GM12878 (cell line): ENCODE results near the gene ECI1. TPM values are rescaled to one million over a fixed set of nuclear protein-coding genes. Genes with fewer than 3 reads are reported as not detected.
"Not testable (repeated sequence)": the region's sequence is repeated elsewhere in the genome, so short reads cannot be mapped to it uniquely, and the experiment has no call there.

Experiments
- ATAC-seq: fragments of 200-7000 bp; cut with Tn5 transposase; 3 replicates; pipeline ENCODE4 v1.9.1; 2020; ENCODE audit warnings: mild to moderate bottlenecking, moderate library complexity
- BruUV-seq: library from RNA; stranded (reverse); fragments of 400-500 nt; replicated peaks from 2 replicates; lab custom pipeline; 2021; lab: Mats Ljungman, UMichigan
- CTCF ChIA-PET: fragments of 300-600 bp; sonication (Branson Sonifier 250); formaldehyde crosslinking; extraction: SDS; loops from one replicate; lab custom pipeline; 2021; ENCODE audit warnings: inconsistent platforms; lab: Yijun Ruan, JAX
- POLR2A ChIA-PET: fragments of 350-600 bp; formaldehyde crosslinking; extraction: SDS; loops from one replicate; lab custom pipeline; 2021; ENCODE audit warnings: inconsistent platforms; lab: Charles Lee
- RAD21 ChIA-PET: fragments of 300-600 bp; sonication (Branson Sonifier 250); formaldehyde crosslinking; loops from one replicate; lab custom pipeline; 2023; ENCODE audit warnings: antibody characterized with exemption; ENCODE audit not compliant: unreplicated experiment; lab: Charles Lee
- SMC1A ChIA-PET: fragments of 300-600 bp; sonication (Branson Sonifier 250); formaldehyde crosslinking; loops from one replicate; lab custom pipeline; 2023; ENCODE audit not compliant: unreplicated experiment, uncharacterized antibody; lab: Charles Lee
- DNase-seq: peaks from one replicate; pipeline ENCODE4 v3.0.0-alpha.2; 2011; ENCODE audit warnings: low read depth, low spot score
- FAIRE-seq: peaks from 3 replicates; lab custom pipeline; 2011; peaks lifted over from hg19 to GRCh38; lab: Jason Lieb, UNC
- H2AFZ ChIP-seq: 2 replicates; pipeline ENCODE4 v1.6.0; 2011; ENCODE audit warnings: low read depth, low read length, control low read depth; ENCODE audit not compliant: control insufficient read depth
- H3K27ac ChIP-seq: 2 replicates; pipeline ENCODE4 v1.5.1; 2011; ENCODE audit warnings: control low read depth; ENCODE audit not compliant: control insufficient read depth, insufficient read depth
- H3K27me3 ChIP-seq, 2 experiments: replicated peaks in 1 of 2; 2 replicates each; pipeline versions ENCODE4 v1.6.0 to v1.6.1; 2011; ENCODE audit warnings: low read length in 1 of 2; ENCODE audit not compliant: control insufficient read depth in 2 of 2, insufficient read depth in 2 of 2
- H3K36me3 ChIP-seq, 2 experiments: 2 replicates each; pipeline ENCODE4 v1.5.1; 2011; ENCODE audit warnings: low read length in 1 of 2; ENCODE audit not compliant: control insufficient read depth in 2 of 2, insufficient read depth in 2 of 2
- H3K4me1 ChIP-seq: 2 replicates; pipeline ENCODE4 v1.6.1; 2011; ENCODE audit warnings: mild to moderate bottlenecking, low read length, moderate library complexity, mixed read lengths; ENCODE audit not compliant: control insufficient read depth, insufficient read depth
- H3K4me2 ChIP-seq: 2 replicates; pipeline ENCODE4 v1.6.0; 2011; ENCODE audit warnings: control low read depth; ENCODE audit not compliant: control insufficient read depth, insufficient read depth
- H3K4me3 ChIP-seq: fragments of 200-600 bp; sonication (generic); 2 replicates; pipeline ENCODE4 v1.5.1; 2016
- H3K79me2 ChIP-seq: 2 replicates; pipeline ENCODE4 v1.6.0; 2011; ENCODE audit warnings: low read length; ENCODE audit not compliant: control insufficient read depth, insufficient read depth
- H3K9ac ChIP-seq: 2 replicates; pipeline ENCODE4 v1.8.0; 2011; ENCODE audit warnings: low read length, control low read depth, mixed read lengths; ENCODE audit not compliant: control insufficient read depth, insufficient read depth
- H3K9me3 ChIP-seq: replicated peaks from 3 replicates; pipeline ENCODE4 v1.5.1; 2011; ENCODE audit warnings: mild to moderate bottlenecking, low read length; ENCODE audit not compliant: control insufficient read depth, insufficient read depth
- H4K20me1 ChIP-seq: 2 replicates; pipeline ENCODE4 v1.6.0; 2011; ENCODE audit not compliant: control insufficient read depth, insufficient read depth
- LARP7 ChIP-seq: fragments of 450-650 bp; IDR thresholded peaks from 2 replicates; pipeline ENCODE4 v1.6.1; 2017; ENCODE audit warnings: mild to moderate bottlenecking
- POLR2AphosphoS2 ChIP-seq: IDR thresholded peaks from 2 replicates; pipeline ENCODE4 v1.6.1; 2011; ENCODE audit warnings: low read depth, mild to moderate bottlenecking, low read length, improper control_type of control experiment, moderate library complexity
- WGBS: methylation state at CpG from one replicate; pipeline ENCODE4 v1.1.6; 2016; ENCODE audit warnings: low lambda C conversion rate; ENCODE audit not compliant: insufficient replicate concordance, insufficient coverage; ENCODE audit errors: missing lambda C conversion rate; 5-methylcytosine and 5-hydroxymethylcytosine counted together
- in situ Hi-C: fragments of 300-500 bp; cut with MboI; formaldehyde crosslinking; loops from 9 replicates; pipeline ENCODE4 v1.14.3; 2018; ENCODE audit warnings: mixed read lengths
- intact Hi-C: fragments of 100-400 bp; cut with micrococcal nuclease; formaldehyde crosslinking; loops from one replicate; pipeline ENCODE4 v1.14.2; 2022; ENCODE audit not compliant: unreplicated experiment
- polyA plus RNA-seq, 11 experiments: library from polyadenylated mRNA; depleted of rRNA in 4 of 11; unstranded in 6 of 11; stranded (reverse) in 5 of 11; fragments of >200 nt; fragmentation: Nextera tagmentation in 4 of 11; fragmentation: Illumina TruSeq in 1 of 11; extraction: Ambion mirVana in 4 of 11; extraction: Trizol in 1 of 11; gene quantifications; 1 replicate in 1 of 11; 2 replicates in 10 of 11; pipeline versions ENCODE4 v1.2.1 to v1.2.3, GENCODE V29; 2011 to 2016; ENCODE audit warnings: inconsistent platforms in 2 of 11, missing spikeins in 2 of 11, low read depth in 1 of 11
- total RNA-seq, 4 experiments: library from RNA; depleted of rRNA in 3 of 4; stranded (reverse); fragments of >200 nt in 3 of 4; fragmentation: Illumina TruSeq in 1 of 4; extraction: Trizol in 1 of 4; gene quantifications; 2 replicates each; pipeline versions ENCODE4 v1.2.1 to v1.2.3, GENCODE V29; 2013 to 2021
- TF ChIP-seq, protein P1 (sequence below): IDR thresholded peaks from 2 replicates; pipeline ENCODE4 v1.6.1; 2012; ENCODE audit warnings: low read depth, low read length, improper control_type of control experiment

Gene ECI1
- total and polyA plus RNA-seq, 10 of the 15 experiments (the other 5 are each of a cell fraction or from before 2014, with no cell fraction given): 2.2 to 82.1 (median 24.8) TPM

DNA sequence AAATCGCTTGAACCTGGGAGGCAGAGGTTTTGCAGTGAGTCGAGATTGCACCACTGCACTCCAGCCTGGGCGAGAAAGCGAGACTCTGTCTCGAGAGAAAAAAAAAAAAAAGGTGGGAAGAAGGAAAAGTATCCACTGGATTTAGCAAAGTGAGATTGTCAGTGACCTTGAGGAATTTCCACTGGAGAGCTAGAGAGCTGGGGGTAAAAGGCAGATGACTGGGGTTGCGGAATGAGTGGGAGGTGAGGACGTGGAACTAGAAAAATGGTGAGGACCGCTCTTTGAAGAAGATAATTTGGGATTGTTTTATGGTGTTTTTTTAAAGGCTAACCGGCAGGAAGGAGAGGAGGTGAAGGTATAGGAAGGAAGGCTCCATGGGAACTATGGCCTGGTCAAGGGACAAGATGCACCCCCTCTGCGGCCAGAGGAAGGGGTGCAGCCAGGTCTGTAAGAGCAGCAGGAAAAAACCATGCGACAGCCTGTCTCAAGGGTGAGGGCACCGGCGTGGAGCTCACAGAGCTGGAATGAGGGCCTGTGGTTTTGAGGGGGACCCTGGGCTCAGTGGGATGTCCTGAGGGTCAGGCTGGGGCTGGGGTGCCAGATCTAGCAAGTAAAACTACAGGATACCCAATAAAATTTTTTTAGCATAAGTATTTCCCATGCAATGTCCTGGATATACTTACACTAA lies 46.8 kb downstream of the ECI1 start:
- CTCF ChIA-PET: interaction anchor here (1.3 kb wide), 1 partner anchor 10 kb away, joined by 6 read pairs; the partner anchor contains the start of gene PGP
- H4K20me1 ChIP-seq: no peaks in the 10 kb centered on the region
- H3K4me1 ChIP-seq: peaks cover 6% of the 10 kb centered on the region; the same call in 1 of the 2 replicates
- H3K4me2 ChIP-seq: peak overlapping the region; percentile 89
- H3K79me2 ChIP-seq: peaks cover 20% of the 10 kb centered on the region
- TF ChIP-seq LARP7 (no peak), POLR2AphosphoS2 (no peak)
- TF ChIP-seq, protein P1, sequence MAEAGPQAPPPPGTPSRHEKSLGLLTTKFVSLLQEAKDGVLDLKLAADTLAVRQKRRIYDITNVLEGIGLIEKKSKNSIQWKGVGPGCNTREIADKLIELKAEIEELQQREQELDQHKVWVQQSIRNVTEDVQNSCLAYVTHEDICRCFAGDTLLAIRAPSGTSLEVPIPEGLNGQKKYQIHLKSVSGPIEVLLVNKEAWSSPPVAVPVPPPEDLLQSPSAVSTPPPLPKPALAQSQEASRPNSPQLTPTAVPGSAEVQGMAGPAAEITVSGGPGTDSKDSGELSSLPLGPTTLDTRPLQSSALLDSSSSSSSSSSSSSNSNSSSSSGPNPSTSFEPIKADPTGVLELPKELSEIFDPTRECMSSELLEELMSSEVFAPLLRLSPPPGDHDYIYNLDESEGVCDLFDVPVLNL: 0 out of 2 replicates have a peak, but pooled peaks have one; percentile 6
- ATAC-seq (peak; percentile 11), FAIRE-seq (no peak), DNase-seq (no peak)
- H3K4me3 ChIP-seq: peak overlapping the region; percentile 93
- POLR2A ChIA-PET: interaction anchor here (0.6 to 1.4 kb wide), 3 partner anchors 9 to 46 kb away, joined by 3 to 5 read pairs (median 3); partner anchors contain the start of gene PGP
- peak overlapping the region; percentile 84 for H2AFZ ChIP-seq
- WGBS: 78% methylated on average over 12 of the region's 13 CpGs
- in situ Hi-C loops: no loop called here
- TSS peak; percentile 74 for BruUV-seq
- no peaks in the 10 kb centered on the region for H3K9me3 ChIP-seq
- no peaks in the 10 kb centered on the region for H3K27me3 ChIP-seq
- RAD21 ChIA-PET: interaction anchor here (1.0 kb wide), 1 partner anchor 47 kb away, joined by 3 read pairs; the partner anchor contains the start of gene ECI1
- H3K27ac ChIP-seq: peak overlapping the region; percentile 96
- SMC1A ChIA-PET: no interaction called here
- peaks cover 8 to 16% of the 10 kb centered on the region in 2 experiments; a peak in 3 of 4 replicates for H3K36me3 ChIP-seq
- intact Hi-C loops: loop anchor here (5.0 kb wide), 1 partner anchor 48 kb away; the partner anchor contains the start of gene ECI1
- peak overlapping the region; percentile 78 for H3K9ac ChIP-seq

GRCh38 chr16:2203119-2203688 lies 48.2 kb downstream of the ECI1 start:
- ChIA-PET POLR2A (interaction anchor here (0.6 to 0.7 kb wide), 2 partner anchors 43 to 144 kb away, joined by 3 to 5 read pairs; no protein-coding TSS in a partner anchor), RAD21 (interaction anchor here (0.6 kb wide), 1 partner anchor 255 kb away, joined by 4 read pairs; no protein-coding TSS in a partner anchor)
- BruUV-seq, H3K4me1 ChIP-seq, H3K27me3 ChIP-seq, H3K9me3 ChIP-seq, H3K9ac ChIP-seq, H2AFZ ChIP-seq, FAIRE-seq, H3K4me2 ChIP-seq, H3K4me3 ChIP-seq, ATAC-seq, H4K20me1 ChIP-seq, in situ Hi-C loops, DNase-seq, H3K27ac ChIP-seq, H3K36me3 ChIP-seq, SMC1A ChIA-PET, CTCF ChIA-PET, intact Hi-C loops: not testable (repeated sequence)
- H3K79me2 ChIP-seq: peaks cover 20% of the 10 kb centered on the region
- 73% methylated on average over 7 of the region's 8 CpGs for WGBS
